ENCODE data around the gene ABHD12B.

DNA sequence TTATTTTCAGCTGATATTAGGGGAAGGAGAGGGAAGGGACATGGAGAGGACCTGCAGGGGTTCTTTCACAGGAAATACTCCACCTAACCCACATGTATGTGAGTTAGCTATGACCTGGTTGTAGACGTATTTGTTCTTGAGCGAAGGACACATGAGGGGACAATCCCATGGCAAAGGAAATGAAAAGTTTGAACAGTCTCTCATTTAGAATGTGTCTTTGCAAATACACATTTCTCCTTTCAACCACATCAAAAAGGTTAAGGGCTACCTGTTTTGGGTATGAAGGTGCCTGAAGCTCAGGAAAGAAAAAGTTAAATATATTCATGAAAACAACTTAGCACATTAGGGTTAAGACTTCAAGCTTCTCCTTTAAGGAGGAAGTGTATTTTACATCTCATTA lies 65.0 kb downstream of the ABHD12B start:
- TF ChIP-seq, protein P1, sequence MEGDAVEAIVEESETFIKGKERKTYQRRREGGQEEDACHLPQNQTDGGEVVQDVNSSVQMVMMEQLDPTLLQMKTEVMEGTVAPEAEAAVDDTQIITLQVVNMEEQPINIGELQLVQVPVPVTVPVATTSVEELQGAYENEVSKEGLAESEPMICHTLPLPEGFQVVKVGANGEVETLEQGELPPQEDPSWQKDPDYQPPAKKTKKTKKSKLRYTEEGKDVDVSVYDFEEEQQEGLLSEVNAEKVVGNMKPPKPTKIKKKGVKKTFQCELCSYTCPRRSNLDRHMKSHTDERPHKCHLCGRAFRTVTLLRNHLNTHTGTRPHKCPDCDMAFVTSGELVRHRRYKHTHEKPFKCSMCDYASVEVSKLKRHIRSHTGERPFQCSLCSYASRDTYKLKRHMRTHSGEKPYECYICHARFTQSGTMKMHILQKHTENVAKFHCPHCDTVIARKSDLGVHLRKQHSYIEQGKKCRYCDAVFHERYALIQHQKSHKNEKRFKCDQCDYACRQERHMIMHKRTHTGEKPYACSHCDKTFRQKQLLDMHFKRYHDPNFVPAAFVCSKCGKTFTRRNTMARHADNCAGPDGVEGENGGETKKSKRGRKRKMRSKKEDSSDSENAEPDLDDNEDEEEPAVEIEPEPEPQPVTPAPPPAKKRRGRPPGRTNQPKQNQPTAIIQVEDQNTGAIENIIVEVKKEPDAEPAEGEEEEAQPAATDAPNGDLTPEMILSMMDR (IDR thresholded peaks at IDR 0.05 in 8 of 11, conservative IDR thresholded peaks at IDR 0.05 in 3 of 11) = no peak
- TF ChIP-seq POLR2A (IDR thresholded peaks at IDR 0.05) = no peak

Measured in spleen (tissue), 7 donors.